BJ (cell line): Measurements from ENCODE around the gene LECT2. TPM values are rescaled to one million over a fixed set of nuclear protein-coding genes. Genes with fewer than 3 reads are reported as not detected.

Experiments used
- CTCF ChIA-PET: fragments of 350-600 bp; formaldehyde crosslinking; extraction: SDS; loops from one replicate; lab custom pipeline; 2021; ENCODE audit warnings: antibody characterized with exemption, inconsistent platforms; lab: Yijun Ruan, JAX
- POLR2A ChIA-PET: fragments of 300-600 bp; sonication (Branson Sonifier 250); formaldehyde crosslinking; extraction: SDS; loops from one replicate; lab custom pipeline; 2021; ENCODE audit warnings: antibody characterized with exemption; lab: Charles Lee
- DNase-seq: peaks from one replicate; pipeline ENCODE4 v3.0.0-alpha.2; 2011; ENCODE audit warnings: low read depth
- H3K27me3 ChIP-seq: 2 replicates; pipeline ENCODE4 v1.6.0; 2011; ENCODE audit warnings: low read length; ENCODE audit not compliant: control insufficient read depth, insufficient read depth
- H3K36me3 ChIP-seq: 2 replicates; pipeline ENCODE4 v1.5.1; 2011; ENCODE audit warnings: low read length; ENCODE audit not compliant: control insufficient read depth, insufficient read depth
- H3K4me3 ChIP-seq: 2 replicates; pipeline ENCODE4 v1.5.1; 2011; ENCODE audit warnings: low read depth, mild to moderate bottlenecking, control low read depth, low read length
- polyA plus RNA-seq: library from polyadenylated mRNA; depleted of rRNA; stranded (reverse); fragments of >200 nt; gene quantifications from 2 replicates; pipeline ENCODE4 v1.2.3, GENCODE V29; 2011
- TF ChIP-seq, protein P1 (sequence below): IDR thresholded peaks from 2 replicates; pipeline ENCODE4 v1.5.1; 2011; ENCODE audit warnings: low read depth, mild to moderate bottlenecking, control low read depth, inconsistent platforms, low read length, moderate library complexity; ENCODE audit not compliant: insufficient read depth

The LECT2 gene
- polyA plus RNA-seq, 1 experiment: not detected

DNA sequence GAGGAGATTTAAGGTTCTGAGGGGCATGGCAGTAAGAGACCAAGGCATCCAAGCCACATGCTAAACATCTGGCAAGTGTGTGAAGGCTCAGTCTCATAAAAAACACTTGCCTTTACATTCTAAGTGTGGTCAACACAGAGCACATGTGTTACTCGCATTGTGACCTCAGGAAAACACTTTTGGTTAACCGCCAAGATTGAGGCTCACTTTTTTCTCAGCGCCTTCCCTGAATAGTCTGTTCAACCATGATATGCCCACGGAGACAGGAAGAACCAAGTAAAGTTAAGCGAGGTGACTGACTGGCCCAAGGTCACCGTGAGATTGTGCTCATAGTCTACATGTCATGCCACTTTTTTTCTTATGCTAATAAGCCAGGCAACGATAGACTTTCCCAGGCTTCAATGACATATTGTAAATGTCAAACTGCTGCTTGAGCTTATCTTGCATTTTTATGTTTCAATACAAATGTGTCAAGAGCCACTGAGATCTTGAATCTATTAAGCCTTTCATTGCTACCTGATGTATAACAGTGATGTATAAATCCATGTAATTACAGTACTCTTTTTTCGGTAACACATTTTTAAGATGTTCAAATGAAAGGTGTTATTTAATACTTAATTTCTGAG, 38.0 kb downstream of the LECT2 start:
- TF ChIP-seq, protein P1, sequence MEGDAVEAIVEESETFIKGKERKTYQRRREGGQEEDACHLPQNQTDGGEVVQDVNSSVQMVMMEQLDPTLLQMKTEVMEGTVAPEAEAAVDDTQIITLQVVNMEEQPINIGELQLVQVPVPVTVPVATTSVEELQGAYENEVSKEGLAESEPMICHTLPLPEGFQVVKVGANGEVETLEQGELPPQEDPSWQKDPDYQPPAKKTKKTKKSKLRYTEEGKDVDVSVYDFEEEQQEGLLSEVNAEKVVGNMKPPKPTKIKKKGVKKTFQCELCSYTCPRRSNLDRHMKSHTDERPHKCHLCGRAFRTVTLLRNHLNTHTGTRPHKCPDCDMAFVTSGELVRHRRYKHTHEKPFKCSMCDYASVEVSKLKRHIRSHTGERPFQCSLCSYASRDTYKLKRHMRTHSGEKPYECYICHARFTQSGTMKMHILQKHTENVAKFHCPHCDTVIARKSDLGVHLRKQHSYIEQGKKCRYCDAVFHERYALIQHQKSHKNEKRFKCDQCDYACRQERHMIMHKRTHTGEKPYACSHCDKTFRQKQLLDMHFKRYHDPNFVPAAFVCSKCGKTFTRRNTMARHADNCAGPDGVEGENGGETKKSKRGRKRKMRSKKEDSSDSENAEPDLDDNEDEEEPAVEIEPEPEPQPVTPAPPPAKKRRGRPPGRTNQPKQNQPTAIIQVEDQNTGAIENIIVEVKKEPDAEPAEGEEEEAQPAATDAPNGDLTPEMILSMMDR: no peak
- peaks cover 1% of the 10 kb centered on the region for H3K27me3 ChIP-seq
- no peaks in the 10 kb centered on the region; the same call in 1 of the 2 replicates for H3K36me3 ChIP-seq
- CTCF ChIA-PET: no interaction called here
- POLR2A ChIA-PET: no interaction called here
- H3K4me3 ChIP-seq: no peak overlapping the region
- DNase-seq: no peak

DNA sequence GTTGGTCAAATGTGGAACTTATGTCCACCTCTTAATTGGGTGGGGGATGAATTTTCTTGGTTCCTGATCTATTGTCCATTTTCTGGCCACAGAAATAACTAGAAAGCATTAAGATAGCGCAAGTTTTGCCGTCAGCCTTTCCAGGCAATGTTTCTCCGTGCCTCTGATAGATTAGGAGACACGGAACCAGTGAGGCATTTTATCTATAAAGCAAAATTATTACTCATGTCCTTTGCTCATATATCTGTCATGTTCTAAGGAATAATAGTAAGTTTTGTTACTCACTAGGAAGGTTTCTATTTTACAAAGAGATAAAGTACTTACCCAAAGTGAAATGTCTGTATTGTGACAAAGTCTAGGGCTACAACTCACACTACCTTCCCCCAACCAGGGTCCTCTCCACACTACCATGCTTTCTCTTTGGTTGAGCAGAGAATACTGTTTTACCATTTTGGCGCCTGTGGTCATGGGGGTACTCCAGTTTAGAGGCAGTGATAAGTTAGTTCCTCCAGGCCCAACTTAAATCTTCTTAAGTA, 39.2 kb downstream of the LECT2 start:
- ChIA-PET CTCF (no interaction called here), POLR2A (no interaction called here)
- Histone ChIP-seq H3K4me3 (no peak overlapping the region), H3K36me3 (no peaks in the 10 kb centered on the region; the same call in 1 of the 2 replicates), H3K27me3 (peaks cover 1% of the 10 kb centered on the region)
- TF ChIP-seq, protein P1: no peak
- DNase-seq: no peak

DNA sequence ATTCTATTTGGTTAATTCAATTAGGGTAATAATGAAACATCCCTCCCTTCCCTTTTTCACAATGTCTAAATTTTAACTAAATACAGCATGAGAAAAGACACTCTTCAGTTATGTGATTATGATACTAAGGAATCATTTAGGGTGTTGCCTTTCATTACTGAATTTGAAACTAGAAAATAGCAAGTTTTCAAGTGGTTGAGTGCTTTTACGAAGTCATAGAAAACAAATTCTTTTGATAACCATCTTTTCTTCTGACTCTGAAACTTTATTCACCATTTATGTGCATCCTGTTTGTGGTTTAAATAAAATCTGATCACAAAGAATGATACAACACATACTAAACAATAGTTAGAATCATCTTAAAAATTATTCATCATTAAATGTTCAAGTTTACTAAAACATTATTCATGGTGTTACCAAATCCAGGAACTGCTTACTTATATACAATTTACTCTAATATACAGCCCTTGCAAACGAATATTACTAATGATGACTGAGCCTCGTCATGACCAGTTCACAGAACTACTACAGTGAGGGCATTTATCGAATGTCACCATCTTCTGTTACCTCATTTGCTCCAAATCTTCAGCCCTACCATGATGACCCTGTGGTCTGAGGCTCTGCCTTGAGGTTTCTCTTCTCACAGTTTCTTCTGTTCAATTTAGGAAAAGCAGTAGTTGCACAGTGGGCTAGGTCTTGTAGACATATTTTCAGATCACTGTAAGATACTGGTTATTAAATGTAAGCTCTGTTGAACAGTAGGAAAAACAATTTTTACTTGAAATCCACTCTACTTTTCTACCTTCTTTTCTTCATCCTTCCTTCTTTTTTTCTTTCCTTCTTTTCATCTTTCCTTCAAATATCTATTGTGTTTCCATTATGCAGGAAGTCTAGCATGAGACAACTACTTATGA, 40.8 kb downstream of the LECT2 start:
- H3K4me3 ChIP-seq: no peak overlapping the region
- ChIA-PET POLR2A (no interaction called here), CTCF (interaction anchor here (0.9 kb wide), 1 partner anchor 298 kb away, joined by 4 read pairs; no protein-coding TSS in a partner anchor)
- no peaks in the 10 kb centered on the region; the same call in 1 of the 2 replicates for H3K36me3 ChIP-seq
- H3K27me3 ChIP-seq: peaks cover 1% of the 10 kb centered on the region
- TF ChIP-seq, protein P1: no peak
- DNase-seq: no peak

DNA sequence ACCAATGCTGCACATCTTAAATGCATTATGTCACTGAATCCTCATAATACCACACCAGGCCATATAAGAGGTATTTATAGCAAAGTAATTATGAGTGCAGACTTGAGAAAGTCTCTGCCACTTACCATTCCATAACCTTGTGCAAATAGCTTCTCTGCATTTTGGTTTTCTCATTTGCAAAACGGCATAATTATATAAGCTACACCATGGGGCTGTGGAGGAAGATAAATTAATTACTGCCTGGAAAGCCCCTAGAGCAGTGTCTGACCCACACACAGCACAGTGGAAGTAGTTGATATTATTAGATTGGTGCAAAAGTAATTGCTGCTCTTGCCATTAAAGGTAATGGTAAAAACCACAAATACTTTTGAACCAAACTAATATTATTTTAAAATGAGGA, 49.6 kb downstream of the LECT2 start:
- POLR2A ChIA-PET: no interaction called here
- Histone ChIP-seq H3K36me3 (no peaks in the 10 kb centered on the region), H3K4me3 (no peak overlapping the region), H3K27me3 (peaks cover 7% of the 10 kb centered on the region; the same call in 1 of the 2 replicates)
- CTCF ChIA-PET: no interaction called here
- no peak for DNase-seq
- TF ChIP-seq, protein P1: no peak

DNA sequence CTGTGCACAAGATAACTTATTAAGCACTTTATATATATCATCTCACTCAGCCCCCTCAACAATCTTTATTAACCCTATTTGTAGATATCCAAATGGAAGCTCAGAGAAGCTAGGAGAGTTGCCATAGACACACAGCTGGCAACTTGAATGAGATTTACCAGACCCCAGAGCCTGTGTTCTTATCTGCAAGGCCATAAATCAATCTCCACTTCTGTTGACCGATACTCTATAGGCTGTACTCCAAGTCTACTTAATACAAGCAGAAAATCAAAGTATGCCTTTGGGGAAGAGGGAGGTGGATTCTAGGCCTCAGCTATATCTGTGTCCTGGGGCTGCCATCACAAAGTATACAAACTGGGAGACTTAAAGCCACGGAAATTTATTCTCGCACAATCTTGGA, 53.1 kb downstream of the LECT2 start:
- H3K36me3 ChIP-seq: no peaks in the 10 kb centered on the region
- no peak for DNase-seq
- POLR2A ChIA-PET: no interaction called here
- TF ChIP-seq, protein P1: no peak
- CTCF ChIA-PET: interaction anchor here (1.7 kb wide), 1 partner anchor 348 kb away, joined by 3 read pairs; no protein-coding TSS in a partner anchor
- peaks cover 9% of the 10 kb centered on the region; the same call in 1 of the 2 replicates for H3K27me3 ChIP-seq
- H3K4me3 ChIP-seq: no peak overlapping the region
